OCI-LY7 (cell line): Measurements from ENCODE around the gene ZNF691. TPM values are rescaled to one million over a fixed set of nuclear protein-coding genes. Genes with fewer than 3 reads are reported as not detected.

Experiments
- BruUV-seq: library from RNA; stranded (reverse); fragments of 400-500 nt; replicated peaks from 2 replicates; lab custom pipeline; 2021; lab: Mats Ljungman, UMichigan
- CTCF ChIA-PET: fragments of 300-600 bp; sonication (Branson Sonifier 250); formaldehyde crosslinking; loops from one replicate; lab custom pipeline; 2022; ENCODE audit warnings: antibody characterized with exemption; ENCODE audit not compliant: unreplicated experiment; lab: Charles Lee
- POLR2A ChIA-PET: fragments of 300-600 bp; sonication (Branson Sonifier 250); formaldehyde crosslinking; loops from one replicate; lab custom pipeline; 2022; ENCODE audit warnings: antibody characterized with exemption; lab: Charles Lee
- DNase-seq: peaks from one replicate; pipeline ENCODE4 v3.0.0-alpha.2; 2015; ENCODE audit warnings: low spot score
- H2AFZ ChIP-seq: fragments of 200-600 bp; sonication (generic), shearing (Covaris generic); 2 replicates; pipeline ENCODE4 v1.6.1; 2014; ENCODE audit warnings: mild to moderate bottlenecking, antibody characterized with exemption, low read length, moderate library complexity
- H3K27ac ChIP-seq: fragments of 200-600 bp; sonication (generic); 2 replicates; pipeline ENCODE4 v1.5.1; 2014; ENCODE audit warnings: mixed run types, low read depth, mild to moderate bottlenecking, moderate library complexity, low read length, inconsistent platforms; ENCODE audit not compliant: poor library complexity, severe bottlenecking
- H3K36me3 ChIP-seq: fragments of 200-600 bp; sonication (generic); 2 replicates; pipeline ENCODE4 v1.6.1; 2014; ENCODE audit warnings: mild to moderate bottlenecking, antibody characterized with exemption, low read length, moderate library complexity, mixed read lengths; ENCODE audit not compliant: insufficient read depth
- H3K4me1 ChIP-seq: fragments of 200-600 bp; sonication (generic); 2 replicates; pipeline ENCODE4 v1.5.1; 2014; ENCODE audit warnings: mild to moderate bottlenecking, low read length; ENCODE audit not compliant: insufficient read depth, poor library complexity, severe bottlenecking
- H3K4me2 ChIP-seq: fragments of 200-600 bp; sonication (generic); 2 replicates; pipeline ENCODE4 v1.6.1; 2014; ENCODE audit warnings: mild to moderate bottlenecking, low read length
- H3K4me3 ChIP-seq: fragments of 200-600 bp; sonication (generic); 2 replicates; pipeline ENCODE4 v1.5.1; 2014; ENCODE audit warnings: mild to moderate bottlenecking, low read depth, low read length; ENCODE audit not compliant: poor library complexity, severe bottlenecking
- H3K79me2 ChIP-seq: fragments of 200-600 bp; sonication (generic); 2 replicates; pipeline ENCODE4 v1.6.1; 2016; ENCODE audit warnings: low read depth, mild to moderate bottlenecking, low read length, moderate library complexity, mixed read lengths; ENCODE audit not compliant: insufficient read depth
- H3K9me2 ChIP-seq: fragments of 200-600 bp; sonication (generic); 2 replicates; pipeline ENCODE4 v1.6.1; 2016; ENCODE audit warnings: mild to moderate bottlenecking, low read length, mixed read lengths; ENCODE audit not compliant: insufficient read depth
- H3K9me3 ChIP-seq: fragments of 200-600 bp; sonication (generic); 2 replicates; pipeline ENCODE4 v1.6.1; 2014; ENCODE audit warnings: mild to moderate bottlenecking, mixed run types, low read length, mixed read lengths
- H4K20me1 ChIP-seq: fragments of 200-600 bp; sonication (generic); 2 replicates; pipeline ENCODE4 v1.6.1; 2014; ENCODE audit warnings: mild to moderate bottlenecking, antibody characterized with exemption, low read length, moderate library complexity, mixed read lengths; ENCODE audit not compliant: insufficient read depth
- CTCF ChIP-seq: fragments of 200-600 bp; sonication (generic); conservative IDR thresholded peaks from 2 replicates; pipeline ENCODE4 v1.5.1; 2014; ENCODE audit warnings: mild to moderate bottlenecking, antibody characterized with exemption, low read length, moderate library complexity, mixed read lengths
- EZH2phosphoT487 ChIP-seq: fragments of 200-600 bp; sonication (generic); IDR thresholded peaks from 2 replicates; pipeline ENCODE4 v1.6.1; 2018; ENCODE audit warnings: low read depth, borderline replicate concordance, mild to moderate bottlenecking, mixed run types, antibody characterized with exemption, low read length, moderate library complexity, mixed read lengths
- intact Hi-C: fragments of 100-400 bp; cut with micrococcal nuclease; formaldehyde crosslinking; loops from one replicate; pipeline ENCODE4 v1.10.0; 2022; ENCODE audit not compliant: unreplicated experiment
- total RNA-seq, 2 experiments: library from RNA; depleted of rRNA in 1 of 2; stranded (reverse); fragments of >200 nt in 1 of 2; shearing (Covaris generic) in 1 of 2; gene quantifications; 2 replicates each; pipeline ENCODE4 v1.2.3, GENCODE V29; 2014 to 2022

Gene ZNF691
- total RNA-seq, 2 experiments from 2014 or later, result 17.8 to 21.1 TPM

GRCh38 chr1:42797979-42798378 lies 48.4 kb upstream of the ZNF691 start:
- intact Hi-C loops, result no loop called here
- DNase-seq, result no peak
- CTCF ChIA-PET, result interaction anchor here (0.5 kb wide), 1 partner anchor 48 kb away, joined by 3 read pairs; the partner anchor contains the start of gene ZNF691
- H3K9me3 ChIP-seq, result no peaks in the 10 kb centered on the region
- H3K4me3 ChIP-seq, result no peak overlapping the region
- H3K27ac ChIP-seq, result no peak overlapping the region
- no peak overlapping the region for H3K4me2 ChIP-seq
- no peaks in the 10 kb centered on the region for H3K9me2 ChIP-seq
- no peaks in the 10 kb centered on the region for H3K79me2 ChIP-seq
- no peaks in the 10 kb centered on the region for H4K20me1 ChIP-seq
- no peaks in the 10 kb centered on the region for H3K36me3 ChIP-seq
- no peaks in the 10 kb centered on the region for H3K4me1 ChIP-seq
- no TSS peak for BruUV-seq
- POLR2A ChIA-PET, result interaction anchor here (0.6 kb wide), 1 partner anchor 9 kb away, joined by 5 read pairs; no protein-coding TSS in a partner anchor
- TF ChIP-seq EZH2phosphoT487 (no peak), CTCF (no peak)
- H2AFZ ChIP-seq, result no peak overlapping the region

DNA sequence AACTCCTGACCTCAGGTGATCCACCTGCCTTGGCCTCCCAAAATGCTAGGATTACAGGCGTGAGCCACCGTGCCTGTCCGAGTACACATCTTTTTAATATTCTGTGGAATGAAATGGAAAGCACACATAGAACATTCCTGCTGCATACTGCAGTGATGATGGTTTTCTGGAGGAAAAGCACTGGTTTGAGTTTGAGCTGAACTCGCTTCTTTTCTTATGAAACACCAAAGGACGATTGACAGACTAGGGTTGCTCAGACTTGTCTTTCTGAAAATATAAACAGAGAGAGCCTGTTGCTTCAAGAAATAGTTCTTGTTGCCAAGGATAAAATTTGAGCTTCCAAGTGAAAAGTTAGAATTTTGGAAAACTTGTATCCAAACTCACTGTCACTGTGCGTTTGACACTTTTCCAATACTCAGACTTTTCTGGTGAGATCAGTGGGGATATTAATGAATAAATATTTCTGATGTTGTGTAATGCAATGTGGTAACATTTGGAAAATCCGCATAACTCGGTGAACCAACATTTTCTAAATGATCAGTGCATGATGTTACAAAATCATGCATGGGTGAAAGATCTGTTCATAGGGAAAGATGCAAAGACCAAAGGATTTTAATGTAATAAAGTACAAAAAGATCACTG lies 44.5 kb upstream of the ZNF691 start:
- H4K20me1 ChIP-seq, result no peaks in the 10 kb centered on the region
- intact Hi-C loops, result no loop called here
- BruUV-seq, result no TSS peak
- H3K27ac ChIP-seq, result no peak overlapping the region
- H3K4me2 ChIP-seq, result no peak overlapping the region
- DNase-seq, result no peak
- H2AFZ ChIP-seq, result no peak overlapping the region
- H3K4me1 ChIP-seq, result no peaks in the 10 kb centered on the region
- H3K9me2 ChIP-seq, result no peaks in the 10 kb centered on the region
- H3K79me2 ChIP-seq, result no peaks in the 10 kb centered on the region
- CTCF ChIA-PET, result no interaction called here
- POLR2A ChIA-PET, result no interaction called here
- no peaks in the 10 kb centered on the region for H3K9me3 ChIP-seq
- H3K36me3 ChIP-seq, result peaks cover 5% of the 10 kb centered on the region
- no peak overlapping the region for H3K4me3 ChIP-seq
- TF ChIP-seq CTCF (no peak), EZH2phosphoT487 (no peak)

DNA sequence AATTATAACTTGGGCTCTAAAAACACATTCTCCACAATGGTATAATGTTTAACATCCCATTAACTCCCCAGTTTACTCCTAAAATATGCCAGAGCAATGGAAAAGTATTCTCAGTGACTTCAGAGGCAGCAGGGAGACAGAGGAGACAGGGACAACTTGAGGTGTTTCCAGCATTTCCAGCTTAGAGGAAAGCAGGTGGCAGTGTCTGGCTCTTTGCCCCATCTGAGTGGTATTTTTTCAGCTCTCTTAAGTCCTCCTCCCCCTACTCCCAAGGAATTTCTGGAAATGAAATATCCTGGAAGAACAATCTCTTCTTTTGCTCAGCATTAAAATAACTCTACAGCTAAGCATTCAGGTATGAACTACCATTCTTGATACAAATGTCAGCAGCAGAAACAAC lies 40.2 kb upstream of the ZNF691 start:
- no peaks in the 10 kb centered on the region for H3K79me2 ChIP-seq
- H4K20me1 ChIP-seq, result no peaks in the 10 kb centered on the region
- H3K36me3 ChIP-seq, result peaks cover 5% of the 10 kb centered on the region
- H3K9me3 ChIP-seq, result no peaks in the 10 kb centered on the region
- BruUV-seq, result no TSS peak
- intact Hi-C loops, result no loop called here
- H2AFZ ChIP-seq, result no peak overlapping the region
- no peak overlapping the region for H3K27ac ChIP-seq
- CTCF ChIA-PET, result no interaction called here
- no peak overlapping the region for H3K4me3 ChIP-seq
- no peak for TF ChIP-seq CTCF
- TF ChIP-seq EZH2phosphoT487, result no peak
- no peak overlapping the region for H3K4me2 ChIP-seq
- POLR2A ChIA-PET, result interaction anchor here (0.7 to 3.6 kb wide), 3 partner anchors 8 to 16 kb away, joined by 5 to 18 read pairs (median 12); partner anchors contain the start of genes ERMAP and SVBP
- DNase-seq, result no peak
- H3K4me1 ChIP-seq, result no peaks in the 10 kb centered on the region
- no peaks in the 10 kb centered on the region for H3K9me2 ChIP-seq
